Nephron (organoid): ENCODE results near the gene HS3ST4.

Experiments
- H3K27ac Mint-ChIP-seq, 3 experiments: 2 replicates each; pipeline ENCODE4 v1.8.0; 2020; ENCODE audit warnings: mixed read lengths in 3 of 3, mild to moderate bottlenecking in 2 of 3, moderate library complexity in 1 of 3
- H3K27me3 Mint-ChIP-seq: 2 replicates; pipeline ENCODE4 v1.8.0; 2021; ENCODE audit warnings: low read depth, mild to moderate bottlenecking, moderate library complexity, mixed read lengths
- H3K36me3 Mint-ChIP-seq: 2 replicates; pipeline ENCODE4 v1.8.0; 2020; ENCODE audit warnings: low read depth, mixed read lengths
- H3K4me1 Mint-ChIP-seq: 2 replicates; pipeline ENCODE4 v1.8.0; 2020; ENCODE audit warnings: mixed read lengths
- H3K4me3 Mint-ChIP-seq, 3 experiments: 2 replicates each; pipeline ENCODE4 v1.8.0; 2020; ENCODE audit warnings: mild to moderate bottlenecking in 3 of 3, mixed read lengths in 3 of 3, moderate library complexity in 2 of 3
- H3K9me3 Mint-ChIP-seq: 2 replicates; pipeline ENCODE4 v1.8.0; 2020; ENCODE audit warnings: mixed read lengths
- TF ChIP-seq, protein P1 (sequence below), 3 experiments: fragments of 200-600 bp; sonication (generic); IDR thresholded peaks; one replicate each; pipeline ENCODE4 v1.5.0; 2021; ENCODE audit warnings: antibody characterized with exemption in 3 of 3; ENCODE audit not compliant: unreplicated experiment in 3 of 3

Gene HS3ST4

GRCh38 chr16:26178298-26178697 is 486.5 kb downstream of the HS3ST4 start:
- H3K36me3 Mint-ChIP-seq, result no peaks in the 10 kb centered on the region
- TF ChIP-seq, protein P1, sequence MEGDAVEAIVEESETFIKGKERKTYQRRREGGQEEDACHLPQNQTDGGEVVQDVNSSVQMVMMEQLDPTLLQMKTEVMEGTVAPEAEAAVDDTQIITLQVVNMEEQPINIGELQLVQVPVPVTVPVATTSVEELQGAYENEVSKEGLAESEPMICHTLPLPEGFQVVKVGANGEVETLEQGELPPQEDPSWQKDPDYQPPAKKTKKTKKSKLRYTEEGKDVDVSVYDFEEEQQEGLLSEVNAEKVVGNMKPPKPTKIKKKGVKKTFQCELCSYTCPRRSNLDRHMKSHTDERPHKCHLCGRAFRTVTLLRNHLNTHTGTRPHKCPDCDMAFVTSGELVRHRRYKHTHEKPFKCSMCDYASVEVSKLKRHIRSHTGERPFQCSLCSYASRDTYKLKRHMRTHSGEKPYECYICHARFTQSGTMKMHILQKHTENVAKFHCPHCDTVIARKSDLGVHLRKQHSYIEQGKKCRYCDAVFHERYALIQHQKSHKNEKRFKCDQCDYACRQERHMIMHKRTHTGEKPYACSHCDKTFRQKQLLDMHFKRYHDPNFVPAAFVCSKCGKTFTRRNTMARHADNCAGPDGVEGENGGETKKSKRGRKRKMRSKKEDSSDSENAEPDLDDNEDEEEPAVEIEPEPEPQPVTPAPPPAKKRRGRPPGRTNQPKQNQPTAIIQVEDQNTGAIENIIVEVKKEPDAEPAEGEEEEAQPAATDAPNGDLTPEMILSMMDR (IDR thresholded peaks at IDR 0.05; ENCODE audit: unreplicated experiment in 3 of 3), result no peak
- H3K4me3 Mint-ChIP-seq, result no peak overlapping the region
- no peaks in the 10 kb centered on the region for H3K27me3 Mint-ChIP-seq
- peaks cover 8% of the 10 kb centered on the region for H3K9me3 Mint-ChIP-seq
- no peaks in the 10 kb centered on the region for H3K4me1 Mint-ChIP-seq
- no peak overlapping the region for H3K27ac Mint-ChIP-seq

DNA sequence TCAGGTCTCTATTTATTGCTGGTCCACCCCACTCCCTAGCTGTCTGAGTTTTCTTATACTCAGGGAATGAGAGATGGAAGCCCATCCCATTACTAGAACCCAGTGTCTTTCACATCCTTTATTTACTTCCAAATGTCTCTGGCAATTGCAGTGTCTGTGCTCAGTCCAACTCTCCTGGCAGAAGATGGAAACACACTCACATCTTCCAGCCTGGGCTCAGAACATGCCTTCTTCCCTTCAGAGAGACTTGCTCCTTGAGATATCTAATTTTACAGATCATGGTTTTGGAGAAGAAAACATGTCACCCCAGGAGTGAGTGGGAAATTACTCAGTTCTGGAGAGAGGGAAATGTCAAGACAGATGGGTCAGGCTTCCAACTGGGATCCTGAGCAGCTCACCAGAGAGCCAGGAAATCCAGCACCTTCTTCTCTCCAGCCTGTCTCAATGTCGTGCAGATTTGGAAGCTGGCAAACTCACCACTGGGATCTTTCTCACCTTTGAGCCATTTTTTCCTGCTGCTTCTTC is 494.4 kb downstream of the HS3ST4 start:
- H3K27me3 Mint-ChIP-seq, result no peaks in the 10 kb centered on the region
- peaks cover 5% of the 10 kb centered on the region for H3K9me3 Mint-ChIP-seq
- H3K36me3 Mint-ChIP-seq, result no peaks in the 10 kb centered on the region
- no peak overlapping the region for H3K27ac Mint-ChIP-seq
- no peak overlapping the region for H3K4me3 Mint-ChIP-seq
- no peaks in the 10 kb centered on the region for H3K4me1 Mint-ChIP-seq
- TF ChIP-seq, protein P1 (IDR thresholded peaks at IDR 0.05; ENCODE audit: unreplicated experiment in 3 of 3), result no peak
